Iris pigment epithelial cell (primary cell): ENCODE results near the gene MTF2.
A peak's percentile ranks its signal among the peaks of the same experiment; 100 is the strongest.
"Not testable (repeated sequence)": the region's sequence is repeated elsewhere in the genome, so short reads cannot be mapped to it uniquely, and the experiment has no call there.

Source experiments
- DNase-seq: peaks from one replicate; pipeline ENCODE4 v3.0.0-alpha.2; 2011; ENCODE audit warnings: low read depth

MTF2 gene

GRCh38 chr1:93142161-93142560 is 63.1 kb downstream of the MTF2 start:
- no peak for DNase-seq

GRCh38 chr1:93143136-93143535 is 64.1 kb downstream of the MTF2 start:
- DNase-seq, result peak; percentile 26

GRCh38 chr1:93143769-93144168 is 64.7 kb downstream of the MTF2 start:
- DNase-seq, result no peak

- DNase-seq, result peak; percentile 80
Measured at GRCh38 chr1:93148001-93148400, 68.9 kb downstream of the MTF2 start.

GRCh38 chr1:93150729-93151128 is 71.6 kb downstream of the MTF2 start:
- no peak for DNase-seq

GRCh38 chr1:93151474-93151873 is 72.4 kb downstream of the MTF2 start:
- DNase-seq, result no peak

- DNase-seq, result no peak
Measured at GRCh38 chr1:93152835-93153234, 73.8 kb downstream of the MTF2 start.

- no peak for DNase-seq
Measured at GRCh38 chr1:93154898-93155297, 75.8 kb downstream of the MTF2 start.

GRCh38 chr1:93155335-93155734 is 76.3 kb downstream of the MTF2 start:
- DNase-seq, result peak; percentile 14

GRCh38 chr1:93159337-93159736 is 80.3 kb downstream of the MTF2 start:
- no peak for DNase-seq

- not testable (repeated sequence) for DNase-seq
Measured at GRCh38 chr1:93163314-93163713, 84.2 kb downstream of the MTF2 start.

GRCh38 chr1:93164816-93165215 is 85.7 kb downstream of the MTF2 start:
- DNase-seq, result no peak

- DNase-seq, result not testable (repeated sequence)
Measured at GRCh38 chr1:93165895-93166294, 86.8 kb downstream of the MTF2 start.

GRCh38 chr1:93167006-93167405 is 87.9 kb downstream of the MTF2 start:
- no peak for DNase-seq

GRCh38 chr1:93170141-93170678 is 91.1 kb downstream of the MTF2 start:
- not testable (repeated sequence) for DNase-seq

GRCh38 chr1:93171549-93172034 is 92.5 kb downstream of the MTF2 start:
- DNase-seq, result peak; percentile 57

GRCh38 chr1:93172778-93173177 is 93.7 kb downstream of the MTF2 start:
- no peak for DNase-seq

GRCh38 chr1:93174638-93175037 is 95.6 kb downstream of the MTF2 start:
- DNase-seq, result not testable (repeated sequence)

GRCh38 chr1:93177991-93178390 is 98.9 kb downstream of the MTF2 start:
- DNase-seq, result peak; percentile 56

- DNase-seq, result peak; percentile 30
Measured at GRCh38 chr1:93178418-93178817, 99.3 kb downstream of the MTF2 start.

- peak; percentile 99 for DNase-seq
Measured at GRCh38 chr1:93179886-93180722, 101.0 kb downstream of the MTF2 start, which contains the start of gene TMED5. TMED5 (minus strand) TSS chr1:93180413; CDS start chr1:93180242, 171 bp downstream.

- peak; percentile 58 for DNase-seq
Measured at GRCh38 chr1:93180723-93181613, 101.9 kb downstream of the MTF2 start, which contains the start of gene CCDC18. CCDC18 (plus strand) TSS chr1:93180724; CDS start chr1:93183362, 2,638 bp downstream.
